H1 (cell line): ENCODE measurements around the gene UNC93A. TPM values are rescaled to one million over a fixed set of nuclear protein-coding genes. Genes with fewer than 3 reads are reported as not detected.
A peak's percentile ranks its signal among the peaks of the same experiment; 100 is the strongest.

Source experiments
- CTCF ChIA-PET: fragments of 300-600 bp; sonication (Branson Sonifier 250); formaldehyde crosslinking; loops from one replicate; lab custom pipeline; 2021; ENCODE audit not compliant: partially characterized antibody; lab: Charles Lee
- POLR2A ChIA-PET: fragments of 300-600 bp; sonication (Branson Sonifier 250); formaldehyde crosslinking; loops from one replicate; lab custom pipeline; 2021; ENCODE audit warnings: inconsistent platforms; ENCODE audit not compliant: partially characterized antibody; lab: Charles Lee
- DNase-seq, 2 experiments: peaks; one replicate each; pipeline versions ENCODE4 v3.0.0 to v3.0.0-alpha.2; 2010 to 2022; ENCODE audit warnings: low spot score in 2 of 2, low read depth in 1 of 2, mixed read lengths in 1 of 2
- FAIRE-seq: peaks from 2 replicates; lab custom pipeline; 2011; peaks lifted over from hg19 to GRCh38; lab: Jason Lieb, UNC
- H2AFZ ChIP-seq: 2 replicates; pipeline ENCODE4 v1.8.1; 2012; ENCODE audit warnings: low read length, inconsistent platforms
- H2AK5ac ChIP-seq: 2 replicates; pipeline ENCODE4 v1.6.1; 2013; ENCODE audit warnings: low read depth, low read length
- H2BK120ac ChIP-seq: replicated peaks from 2 replicates; pipeline ENCODE3; 2013; ENCODE audit warnings: low read depth, low read length, inconsistent platforms
- H2BK12ac ChIP-seq: 2 replicates; pipeline ENCODE4 v1.6.1; 2013; ENCODE audit warnings: low read depth, low read length
- H2BK15ac ChIP-seq: 2 replicates; pipeline ENCODE4 v1.6.1; 2013; ENCODE audit warnings: low read length
- H2BK20ac ChIP-seq: 2 replicates; pipeline ENCODE4 v1.6.1; 2013; ENCODE audit warnings: low read length
- H2BK5ac ChIP-seq: 2 replicates; pipeline ENCODE4 v1.6.1; 2013; ENCODE audit warnings: low read depth, low read length
- H3K14ac ChIP-seq: 2 replicates; pipeline ENCODE4 v1.6.1; 2013; ENCODE audit warnings: inconsistent platforms; ENCODE audit not compliant: insufficient read length
- H3K18ac ChIP-seq: 2 replicates; pipeline ENCODE4 v1.6.1; 2013; ENCODE audit warnings: low read length; ENCODE audit errors: extremely low read depth
- H3K23ac ChIP-seq: 2 replicates; pipeline ENCODE4 v1.6.1; 2013; ENCODE audit warnings: inconsistent platforms; ENCODE audit not compliant: insufficient read length
- H3K23me2 ChIP-seq: 2 replicates; pipeline ENCODE4 v1.6.1; 2013; ENCODE audit warnings: low read depth, low read length
- H3K27ac ChIP-seq: 2 replicates; pipeline ENCODE4 v1.6.1; 2011; ENCODE audit warnings: low read depth, low read length, inconsistent platforms
- H3K27me3 ChIP-seq, 4 experiments: replicated peaks in 1 of 4; 1 replicate in 1 of 4; 2 replicates in 3 of 4; pipeline versions ENCODE4 v1.6.1 to v1.8.1; 2011 to 2013; ENCODE audit warnings: low read length in 3 of 4, mild to moderate bottlenecking in 3 of 4, inconsistent platforms in 2 of 4, mixed read lengths in 2 of 4, moderate library complexity in 1 of 4; ENCODE audit not compliant: control insufficient read depth in 3 of 4, insufficient read depth in 3 of 4; ENCODE audit errors: extremely low read depth in 1 of 4
- H3K36me3 ChIP-seq, 4 experiments: 2 replicates each; pipeline versions ENCODE4 v1.6.1 to v1.8.1; 2011 to 2013; ENCODE audit warnings: mild to moderate bottlenecking in 4 of 4, low read length in 3 of 4, moderate library complexity in 2 of 4, control low read depth in 1 of 4, inconsistent platforms in 1 of 4; ENCODE audit not compliant: insufficient read depth in 4 of 4, control insufficient read depth in 2 of 4
- H3K4ac ChIP-seq: replicated peaks from 2 replicates; pipeline ENCODE3; 2013; ENCODE audit warnings: low read length, low read depth, mixed read lengths, inconsistent platforms; ENCODE audit not compliant: insufficient read length
- H3K4me1 ChIP-seq, 4 experiments: replicated peaks in 1 of 4; 1 replicate in 1 of 4; 2 replicates in 3 of 4; pipeline versions ENCODE4 v1.6.1 to v1.8.1; 2011 to 2013; ENCODE audit warnings: low read length in 3 of 4, inconsistent platforms in 2 of 4, mixed read lengths in 1 of 4; ENCODE audit not compliant: insufficient read depth in 4 of 4, control insufficient read depth in 3 of 4
- H3K4me2 ChIP-seq, 2 experiments: 2 replicates each; pipeline versions ENCODE4 v1.6.1 to v1.8.1; 2011 to 2013; ENCODE audit warnings: low read depth in 2 of 2, low read length in 2 of 2, control low read depth in 1 of 2, inconsistent platforms in 1 of 2, mild to moderate bottlenecking in 1 of 2; ENCODE audit not compliant: insufficient read depth in 1 of 2
- H3K4me3 ChIP-seq, 4 experiments: fragments of 200-600, 300-600 bp in 1 of 4; sonication (generic), shearing (Covaris generic), sonication (Bioruptor Twin) in 1 of 4; 2 replicates each; pipeline versions ENCODE4 v1.5.1 to v1.8.1; 2011 to 2016; ENCODE audit warnings: low read length in 4 of 4, low read depth in 3 of 4, control low read depth in 2 of 4, inconsistent platforms in 2 of 4, mild to moderate bottlenecking in 2 of 4, mixed read lengths in 1 of 4, moderate library complexity in 1 of 4; ENCODE audit not compliant: insufficient read depth in 2 of 4; ENCODE audit errors: extremely low read depth in 1 of 4
- H3K56ac ChIP-seq: replicated peaks from 2 replicates; pipeline ENCODE3; 2013; ENCODE audit warnings: low read depth, mild to moderate bottlenecking, mixed read lengths, low read length, inconsistent platforms; ENCODE audit not compliant: insufficient read length
- H3K79me1 ChIP-seq: 2 replicates; pipeline ENCODE4 v1.6.1; 2013; ENCODE audit warnings: low read depth, low read length, control low read depth
- H3K79me2 ChIP-seq, 2 experiments: 2 replicates each; pipeline versions ENCODE4 v1.6.1 to v1.8.1; 2012 to 2013; ENCODE audit warnings: low read length in 2 of 2, mild to moderate bottlenecking in 2 of 2, inconsistent platforms in 1 of 2; ENCODE audit not compliant: insufficient read depth in 2 of 2, control insufficient read depth in 1 of 2
- H3K9ac ChIP-seq, 4 experiments: replicated peaks in 1 of 4; 1 replicate in 1 of 4; 2 replicates in 3 of 4; pipeline versions ENCODE4 v1.6.1 to v1.8.1; 2011 to 2013; ENCODE audit warnings: low read depth in 3 of 4, low read length in 3 of 4, control low read depth in 2 of 4, mild to moderate bottlenecking in 2 of 4, moderate library complexity in 2 of 4, inconsistent platforms in 1 of 4; ENCODE audit errors: extremely low read depth in 1 of 4
- H3K9me3 ChIP-seq, 2 experiments: 2 replicates each; pipeline versions ENCODE4 v1.6.1 to v1.8.1; 2012 to 2013; ENCODE audit warnings: mild to moderate bottlenecking in 2 of 2, moderate library complexity in 2 of 2, control low read depth in 1 of 2, inconsistent platforms in 1 of 2, low read depth in 1 of 2, low read length in 1 of 2, mixed read lengths in 1 of 2; ENCODE audit not compliant: insufficient read depth in 2 of 2
- H4K20me1 ChIP-seq, 2 experiments: replicated peaks in 1 of 2; 2 replicates each; pipeline versions ENCODE3 to v1.8.1; 2011 to 2013; ENCODE audit warnings: inconsistent platforms in 2 of 2, low read length in 2 of 2, mild to moderate bottlenecking in 1 of 2; ENCODE audit not compliant: insufficient read depth in 2 of 2, control insufficient read depth in 1 of 2
- H4K5ac ChIP-seq: 2 replicates; pipeline ENCODE4 v1.6.1; 2013; ENCODE audit warnings: low read length, low read depth, mixed read lengths, inconsistent platforms; ENCODE audit not compliant: insufficient read length
- H4K8ac ChIP-seq: 2 replicates; pipeline ENCODE4 v1.8.0; 2013; ENCODE audit warnings: mild to moderate bottlenecking, moderate library complexity, low read length, inconsistent platforms; ENCODE audit not compliant: insufficient read depth; ENCODE audit errors: extremely low read depth
- H4K91ac ChIP-seq: replicated peaks from 2 replicates; pipeline ENCODE3; 2013; ENCODE audit warnings: low read length, mixed read lengths, inconsistent platforms; ENCODE audit not compliant: insufficient read length
- SRF ChIP-seq: IDR thresholded peaks from 2 replicates; pipeline ENCODE4 v1.6.1; 2011; ENCODE audit warnings: mild to moderate bottlenecking, low read depth, low read length, moderate library complexity
- WGBS, 2 experiments: shearing (Covaris generic) in 1 of 2; methylation state at CpG; one replicate each; pipeline versions ENCODE4 v1.1.6 to v1.1.7; 2013 to 2015; ENCODE audit warnings: low lambda C conversion rate in 2 of 2, mixed read lengths in 2 of 2, inconsistent platforms in 1 of 2, low coverage in 1 of 2, missing lambda C conversion rate in 1 of 2; ENCODE audit not compliant: insufficient replicate concordance in 2 of 2, insufficient coverage in 1 of 2, insufficient read length in 1 of 2; ENCODE audit errors: extremely low coverage in 1 of 2, missing lambda C conversion rate in 1 of 2; 5-methylcytosine and 5-hydroxymethylcytosine counted together
- polyA plus RNA-seq, 7 experiments: library from polyadenylated mRNA; depleted of rRNA in 3 of 7; stranded (reverse) in 5 of 7; unstranded in 2 of 7; fragments of >200 nt in 5 of 7; fragments of 200-250 nt in 2 of 7; gene quantifications; 1 replicate in 5 of 7; 2 replicates in 1 of 7; 4 replicates in 1 of 7; pipeline versions ENCODE4 v1.2.1 to v1.2.3, GENCODE V29; 2011 to 2013; ENCODE audit warnings: missing spikeins in 2 of 7, mixed read lengths in 2 of 7
- total RNA-seq: library from RNA; stranded (reverse); fragmentation: NEBNext Ultra II Directional; extraction: Animal tissue kit (Norgen Biotek cat#: 25700); gene quantifications from 2 replicates; pipeline ENCODE4 v1.2.1, GENCODE V29; 2021
- TF ChIP-seq, protein P1 (sequence below): IDR thresholded peaks from 2 replicates; pipeline ENCODE4 v1.6.1; 2012; ENCODE audit warnings: inconsistent platforms

The UNC93A gene
- total and polyA plus RNA-seq, 2 of the 8 experiments (the other 6 are each of a cell fraction or from before 2014, with no cell fraction given): 0.39 TPM; not detected in 1

DNA sequence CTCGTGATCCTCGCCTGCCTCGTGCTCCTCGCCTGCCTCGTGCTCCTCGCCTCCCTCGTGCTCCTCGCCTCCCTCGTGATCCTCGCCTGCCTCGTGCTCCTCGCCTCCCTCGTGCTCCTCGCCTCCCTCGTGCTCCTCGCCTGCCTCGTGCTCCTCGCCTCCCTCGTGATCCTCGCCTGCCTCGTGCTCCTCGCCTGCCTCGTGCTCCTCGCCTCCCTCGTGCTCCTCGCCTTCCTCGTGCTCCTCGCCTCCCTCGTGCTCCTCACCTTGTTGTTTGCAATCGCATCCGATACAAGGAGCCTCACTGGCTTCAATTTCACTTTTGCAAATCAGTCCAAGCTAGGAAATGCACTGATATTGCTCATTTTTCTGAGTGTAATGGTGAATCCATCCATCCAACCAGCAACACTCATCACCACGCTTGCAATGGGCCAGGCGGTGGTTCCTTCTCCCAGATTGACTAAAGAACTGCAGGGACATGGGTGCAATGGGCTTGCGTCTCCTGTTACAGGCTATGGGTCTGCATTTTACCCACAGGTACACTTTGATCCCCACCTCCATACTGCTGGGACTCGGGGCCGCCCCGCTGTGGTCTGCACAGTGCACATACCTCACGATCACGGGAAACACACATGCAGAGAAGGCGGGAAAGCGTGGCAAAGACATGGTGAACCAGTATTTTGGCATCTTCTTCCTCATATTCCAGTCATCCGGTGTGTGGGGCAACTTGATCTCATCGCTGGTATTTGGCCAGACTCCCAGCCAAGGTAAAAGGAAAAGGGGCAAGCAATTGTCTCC, 4.6 kb downstream of the UNC93A start:
- no peaks in the 10 kb centered on the region; the same call in 1 of the 2 replicates for H3K23me2 ChIP-seq
- no peaks in the 10 kb centered on the region for H3K36me3 ChIP-seq
- no peak overlapping the region for H4K91ac ChIP-seq
- H3K18ac ChIP-seq: no peak overlapping the region
- ChIA-PET POLR2A (no interaction called here), CTCF (no interaction called here)
- H2BK15ac ChIP-seq: no peak overlapping the region
- TF ChIP-seq SRF: no peak
- TF ChIP-seq, protein P1, sequence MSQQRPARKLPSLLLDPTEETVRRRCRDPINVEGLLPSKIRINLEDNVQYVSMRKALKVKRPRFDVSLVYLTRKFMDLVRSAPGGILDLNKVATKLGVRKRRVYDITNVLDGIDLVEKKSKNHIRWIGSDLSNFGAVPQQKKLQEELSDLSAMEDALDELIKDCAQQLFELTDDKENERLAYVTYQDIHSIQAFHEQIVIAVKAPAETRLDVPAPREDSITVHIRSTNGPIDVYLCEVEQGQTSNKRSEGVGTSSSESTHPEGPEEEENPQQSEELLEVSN: peak; percentile 21; the same call in 1 of the 2 replicates
- H3K9ac ChIP-seq: no peak overlapping the region
- no peak overlapping the region for H3K27ac ChIP-seq
- no peaks in the 10 kb centered on the region for H3K79me2 ChIP-seq
- 0 out of 2 replicates have a peak overlapping the region, but pooled peaks have one; percentile 39 for H2BK12ac ChIP-seq
- H3K14ac ChIP-seq: no peak overlapping the region
- H3K27me3 ChIP-seq: no peaks in the 10 kb centered on the region
- H2BK5ac ChIP-seq: no peak overlapping the region
- H3K4me1 ChIP-seq: peaks cover 0 to 10% (median 3%) of the 10 kb centered on the region in 4 experiments; a peak in 2 of 7 replicates
- no peak overlapping the region for H3K23ac ChIP-seq
- H4K20me1 ChIP-seq: no peaks in the 10 kb centered on the region
- H3K79me1 ChIP-seq: no peaks in the 10 kb centered on the region
- H3K4me2 ChIP-seq: no peak overlapping the region
- DNase-seq (no peak), FAIRE-seq (no peak)
- no peak overlapping the region for H3K4me3 ChIP-seq
- no peak overlapping the region for H3K56ac ChIP-seq
- no peak overlapping the region for H2AK5ac ChIP-seq
- 93% methylated on average over 32 of the region's 43 CpGs; no CpG with 5 or more reads in 1 of the 2 experiments for WGBS, 2 experiments
- H4K8ac ChIP-seq: no peak overlapping the region
- no peak overlapping the region for H4K5ac ChIP-seq
- no peak overlapping the region for H2AFZ ChIP-seq
- H3K4ac ChIP-seq: no peak overlapping the region
- no peak overlapping the region for H2BK20ac ChIP-seq
- H3K9me3 ChIP-seq: no peaks in the 10 kb centered on the region
- H2BK120ac ChIP-seq: no peak overlapping the region
